GM19467 (cell line): ENCODE results near the gene TPM2.

Experiments used
- ATAC-seq: cut with Tn5 transposase; IDR thresholded peaks from one replicate; pipeline ENCODE4 v1.9.1; 2021; ENCODE audit warnings: mild to moderate bottlenecking, moderate library complexity; ENCODE audit not compliant: unreplicated experiment

Gene TPM2

DNA sequence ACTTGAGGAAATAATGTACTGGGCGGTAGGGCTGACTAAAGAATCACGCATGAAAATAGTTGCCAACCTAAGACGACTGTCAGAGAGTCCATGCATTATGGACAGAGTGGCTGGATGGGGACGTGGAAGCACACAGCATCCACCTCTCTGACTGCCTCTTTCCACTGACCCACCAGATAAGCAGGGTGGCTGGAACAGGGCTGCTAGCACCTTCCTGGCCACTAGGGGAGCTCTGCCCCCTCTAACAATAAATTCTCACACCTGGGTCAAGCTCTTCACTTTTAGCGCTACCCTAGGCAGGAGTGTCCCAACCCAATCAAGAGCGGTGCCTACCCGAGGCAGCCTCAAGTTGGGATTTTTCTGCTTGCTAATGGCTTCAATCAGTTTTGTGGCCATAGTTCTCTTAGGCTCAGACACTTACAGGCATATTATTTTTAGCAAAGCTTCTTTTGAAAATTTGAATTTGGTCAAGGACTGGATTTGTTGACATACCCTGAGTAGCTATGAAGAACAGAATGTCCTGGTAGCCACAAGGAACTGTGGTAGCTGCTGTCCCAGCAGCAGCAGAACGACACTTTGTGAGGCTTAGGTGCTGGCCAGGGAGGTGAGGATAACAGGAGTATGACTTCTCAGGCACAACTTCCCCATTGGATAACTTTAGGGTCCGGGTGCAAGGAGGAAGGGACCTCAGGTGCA is 6.9 kb upstream of the TPM2 start:
- no peak for ATAC-seq

GRCh38 chr9:35695943-35696401 is 6.2 kb upstream of the TPM2 start:
- ATAC-seq, result no peak

DNA sequence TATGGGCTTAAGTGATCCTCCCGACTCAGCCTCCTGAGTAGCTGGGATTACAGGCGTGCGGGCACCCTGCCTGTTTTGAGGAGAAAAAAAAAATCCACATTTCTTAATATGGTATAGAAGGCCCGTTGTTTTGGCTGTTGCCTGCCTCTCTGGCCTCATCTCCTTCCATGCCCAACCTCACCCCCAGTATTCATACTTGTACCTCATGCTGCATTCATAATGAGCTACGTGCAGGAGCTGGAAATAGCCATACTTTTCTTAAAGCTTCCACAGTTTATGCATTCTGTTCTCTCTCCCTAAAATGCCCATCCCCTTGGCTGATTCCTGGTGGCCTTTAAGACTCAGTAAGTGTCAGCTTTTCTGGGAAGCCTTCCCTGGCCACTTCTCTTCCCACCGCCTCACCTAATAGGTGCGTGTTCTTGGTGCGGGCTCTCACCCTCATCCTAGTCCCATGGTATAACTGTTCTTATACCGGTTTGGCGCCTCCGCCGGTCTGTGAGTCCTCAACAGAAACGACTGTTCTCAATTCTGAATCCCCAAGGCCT is 2.1 kb upstream of the TPM2 start:
- ATAC-seq, result no peak

- no peak for ATAC-seq
Observed at GRCh38 chr9:35691334-35691650, 1.6 kb upstream of the TPM2 start.

- no peak for ATAC-seq
Observed at GRCh38 chr9:35690614-35691333, 1.0 kb upstream of the TPM2 start.

- no peak for ATAC-seq
Observed at GRCh38 chr9:35690294-35690613, 529 bp upstream of the TPM2 start.

- ATAC-seq, result no peak
Observed at GRCh38 chr9:35688558-35689541, 875 bp downstream of the TPM2 start.

- ATAC-seq, result no peak
Observed at GRCh38 chr9:35687972-35688557, 1.7 kb downstream of the TPM2 start.

- ATAC-seq, result no peak
Observed at GRCh38 chr9:35687306-35687705, 2.4 kb downstream of the TPM2 start.

DNA sequence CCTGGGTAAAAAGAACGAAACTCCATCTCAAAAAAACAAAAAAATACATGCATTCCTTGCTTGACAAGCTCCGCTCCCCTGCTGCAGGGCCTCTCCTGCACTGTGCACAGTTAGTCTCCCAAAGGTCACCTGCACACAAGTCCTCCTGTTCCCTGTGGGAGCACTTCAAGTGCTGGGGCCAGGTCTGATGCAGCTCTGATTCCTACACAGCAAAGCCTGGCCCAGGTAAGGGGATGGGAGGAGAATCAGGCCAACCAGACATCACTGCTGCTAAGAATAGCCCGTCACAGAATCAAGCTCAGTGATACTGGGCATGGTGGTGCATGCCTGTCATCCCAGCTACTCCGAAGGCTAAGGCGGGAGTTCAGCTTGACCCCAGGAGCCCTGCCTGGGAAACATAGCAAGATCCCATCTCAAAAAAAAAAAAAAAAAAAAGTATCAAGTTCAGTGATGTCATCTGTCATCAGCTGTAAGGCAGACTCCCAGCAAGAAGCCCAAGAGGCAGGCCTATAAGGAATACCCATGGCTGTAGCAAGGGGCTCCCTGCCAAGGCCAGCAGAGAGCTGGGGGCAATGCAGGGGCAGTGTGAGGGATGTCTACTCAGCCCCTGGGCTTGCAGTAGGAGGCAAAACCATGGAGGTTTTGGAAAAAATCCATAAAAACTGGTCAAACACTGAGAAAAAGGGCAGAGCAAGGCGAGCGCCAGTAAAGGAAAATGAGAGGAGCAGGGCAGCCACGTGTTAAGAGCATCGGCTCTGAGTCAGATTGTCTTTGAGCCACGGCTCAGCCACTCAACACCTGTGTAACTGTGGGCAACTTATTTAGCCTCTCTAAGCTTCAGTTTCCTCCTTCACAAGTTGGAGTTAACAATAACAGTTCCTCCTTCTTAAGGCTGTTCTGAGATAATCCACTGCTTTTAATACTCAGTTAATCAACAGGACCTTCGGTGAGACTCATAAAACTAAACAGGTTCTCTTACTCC is 3.2 kb downstream of the TPM2 start:
- no peak for ATAC-seq

DNA sequence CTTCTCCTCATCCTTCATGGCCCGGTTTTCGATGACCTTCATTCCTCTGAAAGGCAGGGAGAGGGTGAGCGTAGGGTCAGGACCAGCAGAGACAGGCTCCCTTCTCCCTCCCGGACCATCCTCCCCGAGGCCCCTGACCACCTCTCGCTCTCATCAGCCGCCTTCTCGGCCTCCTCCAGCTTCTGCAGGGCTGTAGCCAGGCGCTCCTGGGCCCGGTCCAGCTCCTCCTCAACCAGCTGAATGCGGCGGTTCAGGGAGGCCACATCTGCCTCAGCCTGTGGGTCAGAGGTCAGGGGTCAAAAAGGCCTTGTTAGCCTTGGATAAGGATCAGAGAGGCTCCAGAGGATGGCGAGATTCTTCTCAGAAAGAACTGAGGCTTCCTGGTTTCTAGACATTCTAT is 4.2 kb downstream of the TPM2 start:
- ATAC-seq, result no peak

GRCh38 chr9:35684921-35685320 is 4.8 kb downstream of the TPM2 start:
- ATAC-seq, result no peak

DNA sequence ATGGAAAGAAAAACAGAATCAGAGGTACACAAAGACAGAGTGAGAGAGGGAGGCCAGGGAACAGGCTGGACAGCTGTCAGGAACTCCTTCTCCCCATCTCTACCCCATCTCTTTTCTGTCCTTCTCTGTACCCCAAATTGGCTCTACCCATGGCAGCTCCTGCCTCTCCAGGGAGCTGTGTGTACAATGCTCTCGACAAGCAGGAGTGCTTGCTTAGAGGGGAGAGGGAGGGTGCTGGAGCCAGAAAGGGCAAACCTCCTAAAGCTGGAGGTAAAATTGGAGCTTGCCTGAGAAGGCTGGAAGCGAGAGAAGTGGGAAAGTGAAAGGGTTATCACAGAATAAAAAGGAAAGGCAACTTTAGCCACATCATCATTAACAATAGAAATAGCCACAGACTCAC is 6.4 kb downstream of the TPM2 start:
- no peak for ATAC-seq

DNA sequence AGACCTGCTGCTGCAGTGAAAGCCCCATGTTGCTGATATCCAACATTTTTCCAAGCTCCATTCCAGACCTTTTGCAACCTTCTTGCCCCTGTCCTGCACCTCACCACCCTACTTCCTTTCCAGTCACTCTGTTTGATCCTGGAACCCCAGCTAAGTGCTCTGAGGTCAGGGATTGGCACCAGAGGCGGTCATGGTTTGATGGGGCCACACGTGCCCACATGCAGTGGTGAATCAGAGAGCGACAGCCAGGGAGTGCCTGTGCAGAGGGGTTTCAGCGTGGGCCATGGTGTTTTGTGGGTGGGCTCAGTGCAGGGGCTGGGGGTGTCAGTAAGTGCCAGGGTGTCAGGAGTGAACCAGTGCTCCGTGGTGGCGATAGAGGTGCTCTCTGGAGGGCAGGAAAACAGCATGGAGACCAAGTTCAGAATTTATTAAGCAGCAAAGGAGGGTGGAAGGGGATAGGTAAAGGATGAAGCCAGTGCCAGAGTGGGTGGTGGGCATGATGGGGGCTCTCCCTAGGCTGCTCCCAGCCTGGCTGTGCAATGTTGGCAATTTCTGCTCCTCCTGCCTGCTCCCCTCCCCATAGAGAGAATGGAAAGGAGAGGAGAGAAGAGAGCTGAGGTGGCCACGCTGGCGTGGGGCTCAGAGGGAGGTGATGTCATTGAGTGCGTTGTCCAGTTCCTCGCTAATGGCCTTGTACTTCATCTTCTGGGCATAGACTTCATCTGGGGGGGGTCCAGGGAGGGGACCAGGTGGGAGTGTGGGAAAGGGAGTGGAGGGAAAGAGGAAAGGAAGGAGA is 7.0 kb downstream of the TPM2 start:
- ATAC-seq, result no peak

- no peak for ATAC-seq
Observed at GRCh38 chr9:35682051-35682450, 7.7 kb downstream of the TPM2 start.

GRCh38 chr9:35681341-35682002 is 8.3 kb downstream of the TPM2 start:
- ATAC-seq, result no peak

GRCh38 chr9:35680331-35681105 is 9.2 kb downstream of the TPM2 start:
- ATAC-seq, result no peak
